MM.1S (cell line): ENCODE results near the gene KIAA0930.

Experiments
- DNase-seq: peaks from one replicate; pipeline ENCODE4 v3.0.0-alpha.2; 2015
- H2AFZ ChIP-seq: fragments of 300-600 bp; sonication (generic); 2 replicates; pipeline ENCODE4 v1.6.0; 2016; ENCODE audit warnings: antibody characterized with exemption, low read length
- H3F3A ChIP-seq: fragments of 300-600 bp; sonication (generic); 2 replicates; pipeline ENCODE4 v1.6.1; 2016; ENCODE audit warnings: mild to moderate bottlenecking, antibody characterized with exemption, low read length, moderate library complexity, mixed read lengths; ENCODE audit not compliant: insufficient read depth
- H3K27ac ChIP-seq: fragments of 300-600 bp; sonication (generic); 2 replicates; pipeline ENCODE4 v1.5.1; 2016; ENCODE audit warnings: mild to moderate bottlenecking, low read length
- H3K27me3 ChIP-seq: fragments of 300-600 bp; sonication (generic); replicated peaks from 2 replicates; pipeline ENCODE4 v1.6.0; 2016; ENCODE audit warnings: low read length; ENCODE audit not compliant: insufficient read depth
- H3K36me3 ChIP-seq: fragments of 300-600 bp; sonication (generic); replicated peaks from 2 replicates; pipeline ENCODE4 v1.6.1; 2016; ENCODE audit warnings: mild to moderate bottlenecking, low read length, mixed read lengths; ENCODE audit not compliant: insufficient read depth
- H3K4me1 ChIP-seq: fragments of 300-600 bp; sonication (generic); 2 replicates; pipeline ENCODE4 v1.6.1; 2016; ENCODE audit warnings: low read length, mixed read lengths
- H3K4me2 ChIP-seq: fragments of 300-600 bp; sonication (generic); 2 replicates; pipeline ENCODE4 v1.6.0; 2016; ENCODE audit warnings: low read depth, low read length
- H3K4me3 ChIP-seq: fragments of 300-600 bp; sonication (generic); 2 replicates; pipeline ENCODE4 v1.5.1; 2016; ENCODE audit warnings: low read length, mixed read lengths
- H3K79me2 ChIP-seq: fragments of 300-600 bp; sonication (generic); 2 replicates; pipeline ENCODE4 v1.6.1; 2016; ENCODE audit warnings: mixed run types, low read length, mixed read lengths
- H3K9ac ChIP-seq: fragments of 300-600 bp; sonication (generic); 2 replicates; pipeline ENCODE4 v1.6.1; 2016; ENCODE audit warnings: low read length, mixed read lengths
- H3K9me2 ChIP-seq: fragments of 300-600 bp; sonication (generic); replicated peaks from 2 replicates; pipeline ENCODE4 v1.6.1; 2016; ENCODE audit warnings: mild to moderate bottlenecking, low read length, mixed read lengths; ENCODE audit not compliant: insufficient read depth
- H3K9me3 ChIP-seq: fragments of 300-600 bp; sonication (generic); replicated peaks from 2 replicates; pipeline ENCODE4 v1.6.1; 2016; ENCODE audit warnings: mild to moderate bottlenecking, low read length, mixed read lengths; ENCODE audit not compliant: insufficient read depth
- H4K20me1 ChIP-seq: fragments of 300-600 bp; sonication (generic); 2 replicates; pipeline ENCODE4 v1.6.1; 2016; ENCODE audit warnings: mild to moderate bottlenecking, low read length, moderate library complexity, mixed read lengths; ENCODE audit not compliant: insufficient read depth
- CTCF ChIP-seq: fragments of 300-600 bp; sonication (generic); IDR thresholded peaks from 2 replicates; pipeline ENCODE4 v1.5.1; 2016; ENCODE audit warnings: antibody characterized with exemption, low read length, mixed read lengths
- EZH2 ChIP-seq: fragments of 300-600 bp; sonication (generic); optimal IDR thresholded peaks from 2 replicates; pipeline ENCODE3; 2017; ENCODE audit warnings: low read depth, mild to moderate bottlenecking, antibody characterized with exemption, low read length, mixed read lengths
- EZH2phosphoT487 ChIP-seq: fragments of 300-600 bp; sonication (generic); IDR thresholded peaks from 2 replicates; pipeline ENCODE4 v1.6.1; 2018; ENCODE audit warnings: antibody characterized with exemption, low read length

The KIAA0930 gene

GRCh38 chr22:45187891-45188290, 52.8 kb downstream of the KIAA0930 start:
- no peak overlapping the region for H3K27ac ChIP-seq
- no peak for DNase-seq
- no peaks in the 10 kb centered on the region for H3K4me1 ChIP-seq
- no peaks in the 10 kb centered on the region for H3K9me3 ChIP-seq
- no peak overlapping the region for H2AFZ ChIP-seq
- no peak overlapping the region for H3K9ac ChIP-seq
- H4K20me1 ChIP-seq: peaks cover 3% of the 10 kb centered on the region; the same call in 1 of the 2 replicates
- H3K4me2 ChIP-seq: no peak overlapping the region
- H3K9me2 ChIP-seq: no peaks in the 10 kb centered on the region
- peaks cover 22% of the 10 kb centered on the region for H3K79me2 ChIP-seq
- no peaks in the 10 kb centered on the region for H3K27me3 ChIP-seq
- no peak overlapping the region for H3K4me3 ChIP-seq
- TF ChIP-seq EZH2phosphoT487 (no peak), EZH2 (no peak)
- H3F3A ChIP-seq: peaks cover 2% of the 10 kb centered on the region; the same call in 1 of the 2 replicates
- peaks cover 7% of the 10 kb centered on the region for H3K36me3 ChIP-seq

GRCh38 chr22:45185718-45186514, 54.8 kb downstream of the KIAA0930 start:
- no peaks in the 10 kb centered on the region for H3K9me2 ChIP-seq
- H3K9ac ChIP-seq: no peak overlapping the region
- H3K27me3 ChIP-seq: no peaks in the 10 kb centered on the region
- peaks cover 16% of the 10 kb centered on the region for H3K36me3 ChIP-seq
- H3K9me3 ChIP-seq: no peaks in the 10 kb centered on the region
- no peak overlapping the region for H3K4me2 ChIP-seq
- 0 out of 2 replicates have a peak, but pooled peaks cover 9% of the 10 kb centered on the region for H3F3A ChIP-seq
- DNase-seq: no peak
- H3K27ac ChIP-seq: no peak overlapping the region
- H4K20me1 ChIP-seq: peaks cover 3% of the 10 kb centered on the region; the same call in 1 of the 2 replicates
- H3K79me2 ChIP-seq: peaks cover 36% of the 10 kb centered on the region
- no peak overlapping the region for H3K4me3 ChIP-seq
- H2AFZ ChIP-seq: no peak overlapping the region
- TF ChIP-seq CTCF (no peak), EZH2 (no peak), EZH2phosphoT487 (no peak)
- no peaks in the 10 kb centered on the region for H3K4me1 ChIP-seq

GRCh38 chr22:45183974-45184373, 56.7 kb downstream of the KIAA0930 start:
- no peaks in the 10 kb centered on the region for H3K9me3 ChIP-seq
- H3K4me2 ChIP-seq: no peak overlapping the region
- no peak overlapping the region for H3K27ac ChIP-seq
- H3K4me3 ChIP-seq: no peak overlapping the region
- H3K79me2 ChIP-seq: peaks cover 56% of the 10 kb centered on the region
- H3K9ac ChIP-seq: no peak overlapping the region
- H3K36me3 ChIP-seq: peaks cover 26% of the 10 kb centered on the region
- H3K9me2 ChIP-seq: no peaks in the 10 kb centered on the region
- H3K4me1 ChIP-seq: no peaks in the 10 kb centered on the region
- no peak for DNase-seq
- no peak for TF ChIP-seq EZH2phosphoT487
- no peak for TF ChIP-seq CTCF
- no peak for TF ChIP-seq EZH2
- H4K20me1 ChIP-seq: peaks cover 9% of the 10 kb centered on the region; the same call in 1 of the 2 replicates
- H3K27me3 ChIP-seq: no peaks in the 10 kb centered on the region
- H2AFZ ChIP-seq: no peak overlapping the region
- 0 out of 2 replicates have a peak, but pooled peaks cover 9% of the 10 kb centered on the region for H3F3A ChIP-seq

GRCh38 chr22:45181766-45182165, 58.9 kb downstream of the KIAA0930 start:
- H3K27ac ChIP-seq: no peak overlapping the region
- H3K9me3 ChIP-seq: no peaks in the 10 kb centered on the region
- H3K36me3 ChIP-seq: peaks cover 30% of the 10 kb centered on the region
- H3F3A ChIP-seq: 0 out of 2 replicates have a peak, but pooled peaks cover 9% of the 10 kb centered on the region
- no peak overlapping the region for H3K4me3 ChIP-seq
- DNase-seq: no peak
- no peak overlapping the region for H2AFZ ChIP-seq
- peaks cover 74% of the 10 kb centered on the region for H3K79me2 ChIP-seq
- H3K9ac ChIP-seq: no peak overlapping the region
- no peak for TF ChIP-seq EZH2
- no peak for TF ChIP-seq CTCF
- no peak for TF ChIP-seq EZH2phosphoT487
- no peak overlapping the region for H3K4me2 ChIP-seq
- no peaks in the 10 kb centered on the region for H3K27me3 ChIP-seq
- H3K4me1 ChIP-seq: no peaks in the 10 kb centered on the region
- H4K20me1 ChIP-seq: peaks cover 13% of the 10 kb centered on the region; the same call in 1 of the 2 replicates
- H3K9me2 ChIP-seq: no peaks in the 10 kb centered on the region
